CD4-positive, alpha-beta T cell treated with Interleukin-6 for 4 hours (primary cell): ENCODE measurements around the gene MAP4K2.

Experiments used
- DNase-seq: peaks from one replicate; pipeline ENCODE4 v3.0.0-alpha.2; 2020; ENCODE audit warnings: mixed read lengths

Gene MAP4K2

DNA sequence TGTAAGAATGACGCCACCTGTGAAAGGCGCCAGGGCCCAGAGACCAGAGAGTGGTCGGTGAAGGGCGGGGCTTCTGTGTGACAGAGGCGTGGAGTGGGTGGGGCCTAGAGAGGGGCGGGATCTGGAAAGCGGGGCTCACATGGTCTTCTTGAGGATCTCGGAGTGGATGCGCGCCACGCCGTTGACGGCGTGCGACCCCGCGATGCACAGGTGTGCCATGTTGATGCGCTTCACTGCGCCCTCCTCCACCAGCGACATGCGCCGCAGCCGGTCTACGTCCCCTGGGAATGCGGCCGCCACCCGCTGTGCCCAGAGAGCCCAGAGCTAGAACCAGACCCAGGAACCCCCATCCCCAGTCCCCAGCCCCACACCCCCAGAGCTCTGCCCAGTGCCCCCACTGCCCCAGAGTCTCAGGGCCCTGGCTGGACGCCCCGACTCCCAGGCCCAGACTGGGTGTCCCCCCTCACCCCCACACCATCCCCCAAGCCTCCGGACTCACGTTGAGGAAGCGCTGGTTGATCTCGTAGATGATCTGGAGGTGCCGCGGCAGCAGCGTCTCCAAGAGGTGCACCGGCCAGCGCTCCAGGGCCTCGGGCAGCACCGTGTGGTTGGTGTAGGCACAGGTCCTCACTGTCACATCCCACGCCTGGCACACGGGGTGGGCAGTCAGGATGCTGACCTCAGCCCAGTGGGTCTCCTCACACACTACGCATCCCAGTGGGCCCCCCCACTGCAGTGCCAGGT lies 49.5 kb downstream of the MAP4K2 start:
- DNase-seq, result no peak

DNA sequence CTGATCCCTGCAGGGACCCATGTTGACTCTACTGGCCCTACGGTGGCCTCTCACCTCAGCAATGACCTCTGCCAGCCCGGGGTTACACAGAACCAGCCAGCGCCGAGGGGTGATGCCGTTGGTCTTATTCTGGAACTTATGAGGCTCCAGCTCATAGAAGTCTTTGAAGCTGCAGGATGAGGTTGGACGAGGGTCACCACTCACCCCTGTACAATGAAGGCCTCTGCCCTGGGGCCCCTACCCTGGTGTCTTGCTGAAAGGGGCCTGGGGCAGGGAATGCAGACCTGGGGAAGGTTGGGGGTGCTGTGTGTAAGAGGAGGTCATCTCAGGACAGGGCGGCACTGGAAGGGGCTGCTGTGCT lies 50.0 kb downstream of the MAP4K2 start:
- DNase-seq, result no peak

DNA sequence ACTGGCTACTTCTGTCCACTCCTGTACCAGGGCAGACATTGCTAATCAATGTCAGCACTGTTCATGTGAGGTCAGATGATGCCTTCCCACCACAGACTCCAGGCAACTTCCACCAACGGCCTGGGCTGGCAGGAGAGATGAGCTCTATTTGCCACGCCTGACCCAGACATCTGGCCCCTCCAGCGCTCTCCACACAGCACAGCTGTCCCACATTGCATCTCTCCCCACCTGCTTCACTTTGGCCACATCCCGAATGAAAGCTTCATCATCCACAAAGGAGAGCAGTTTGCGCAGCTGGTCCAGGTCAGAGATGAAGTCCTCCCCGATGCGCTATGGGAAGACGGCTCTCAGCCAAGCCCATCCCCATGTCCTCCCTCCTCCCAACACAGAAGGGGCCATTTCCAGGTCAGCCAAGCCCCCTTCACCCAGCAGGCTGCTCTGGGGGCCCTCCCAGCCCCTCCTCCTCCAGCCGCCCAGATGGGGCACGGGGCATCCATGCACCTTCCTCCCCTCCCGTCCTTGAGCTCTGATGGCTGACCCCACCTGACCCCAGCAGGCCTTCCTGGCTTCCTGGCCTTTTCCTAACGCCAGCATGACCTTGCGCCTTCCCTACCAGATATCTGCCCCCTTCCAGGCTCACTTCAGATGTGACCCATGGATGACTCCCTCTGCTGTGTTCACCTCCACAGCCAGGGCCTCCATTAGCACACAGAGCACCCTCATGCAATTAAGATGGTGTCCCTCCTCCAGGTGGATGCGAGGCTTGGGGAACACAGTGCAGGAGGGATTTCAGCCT lies 50.6 kb downstream of the MAP4K2 start:
- DNase-seq, result no peak

DNA sequence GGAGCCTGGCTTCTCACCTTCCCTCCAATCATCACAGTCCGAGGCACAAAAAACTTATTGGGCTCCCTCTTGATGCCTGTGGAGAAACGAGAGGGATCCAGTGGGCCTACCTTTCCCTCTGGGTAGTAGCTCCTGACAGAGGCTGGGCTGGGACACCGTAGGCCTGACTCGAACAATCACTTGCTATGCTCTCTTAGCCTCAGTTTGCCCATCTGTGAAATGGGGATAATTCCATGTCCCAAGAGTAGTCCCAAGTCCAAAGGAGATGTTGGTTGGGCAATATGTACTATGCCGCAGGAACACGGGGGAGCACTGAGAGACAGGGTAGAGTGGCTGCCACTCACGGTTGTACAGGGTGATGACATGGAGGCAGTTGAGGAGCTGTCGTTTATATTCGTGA lies 51.4 kb downstream of the MAP4K2 start:
- DNase-seq, result no peak

DNA sequence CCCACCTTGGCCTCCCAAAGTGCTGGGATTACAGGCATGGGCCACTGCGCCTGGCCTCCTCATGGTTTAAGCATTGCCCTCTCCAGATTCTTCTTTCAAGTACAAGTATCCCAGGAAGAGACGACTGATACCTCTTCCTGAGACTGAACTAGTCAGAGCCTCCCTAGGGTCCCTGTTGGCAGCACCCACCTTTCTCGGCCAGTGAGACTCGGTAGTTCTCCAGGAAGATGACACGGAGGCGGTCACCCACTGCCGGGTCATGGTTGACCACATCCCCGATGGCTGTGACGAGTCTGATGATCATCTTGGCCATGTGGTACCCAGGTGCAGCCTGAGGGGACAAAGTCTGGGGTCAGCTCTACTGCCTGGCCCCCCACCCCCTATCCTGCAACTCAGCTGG lies 51.9 kb downstream of the MAP4K2 start:
- DNase-seq, result no peak

- no peak for DNase-seq
Observed at GRCh38 chr11:64750361-64751054, 52.5 kb downstream of the MAP4K2 start.

- no peak for DNase-seq
Observed at GRCh38 chr11:64747961-64748665, 54.9 kb downstream of the MAP4K2 start.

DNA sequence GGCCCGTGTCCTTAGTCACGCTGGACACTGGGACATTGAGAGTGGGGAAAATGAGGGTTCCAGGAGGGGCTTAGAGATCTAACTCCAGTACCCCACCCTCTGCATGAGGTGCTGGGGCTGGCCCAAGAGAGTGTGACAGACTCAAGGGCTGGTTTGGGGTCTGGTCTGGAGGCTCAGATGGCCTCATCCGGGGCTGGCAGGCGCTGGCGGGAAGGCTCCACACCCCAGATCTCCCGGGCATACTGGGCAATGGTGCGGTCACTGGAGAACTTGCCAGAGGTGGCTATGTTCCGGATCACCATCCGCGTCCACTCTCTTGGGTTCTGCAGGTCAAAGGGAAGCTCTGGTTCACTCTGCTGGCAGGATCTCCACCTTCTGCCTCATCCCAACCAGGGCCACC lies 56.5 kb downstream of the MAP4K2 start:
- no peak for DNase-seq

GRCh38 chr11:64745521-64746328 lies 57.3 kb downstream of the MAP4K2 start:
- peak; percentile 86 for DNase-seq

- DNase-seq, result peak; percentile 96
Observed at GRCh38 chr11:64745189-64745520, 57.9 kb downstream of the MAP4K2 start.

DNA sequence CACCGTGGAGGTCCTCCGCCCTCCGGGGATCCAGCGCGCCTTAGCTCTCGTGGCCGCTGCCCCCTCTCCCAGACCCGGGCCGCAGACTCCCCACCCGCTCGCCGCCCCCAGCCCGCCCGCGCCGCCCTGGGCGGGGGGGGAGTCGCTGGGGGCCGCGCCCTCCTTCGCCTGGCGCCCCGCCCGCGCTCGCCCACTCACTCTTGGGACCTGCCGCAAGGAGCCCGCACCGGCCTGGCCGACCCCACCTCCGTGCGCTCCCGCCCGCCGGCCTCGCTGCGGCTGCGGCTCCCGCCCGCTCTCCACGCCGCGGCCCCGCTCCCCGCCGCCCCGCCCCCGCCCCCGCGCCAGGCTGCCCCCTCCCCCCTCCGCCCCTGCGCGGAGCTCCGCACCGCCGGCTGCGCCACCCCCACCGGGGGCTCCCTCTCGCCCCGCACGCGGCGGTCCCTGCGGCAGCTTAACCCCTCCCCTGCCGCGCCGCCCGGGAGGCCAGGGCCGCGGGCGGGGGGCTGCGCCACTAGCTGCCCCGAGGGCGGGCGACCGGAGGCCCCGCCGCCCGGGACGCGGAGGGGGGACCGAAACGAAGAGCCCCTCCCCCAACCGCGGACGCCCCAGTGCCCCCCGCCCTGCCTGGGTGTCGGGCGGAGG lies 58.3 kb downstream of the MAP4K2 start:
- peak; percentile 66 for DNase-seq

DNA sequence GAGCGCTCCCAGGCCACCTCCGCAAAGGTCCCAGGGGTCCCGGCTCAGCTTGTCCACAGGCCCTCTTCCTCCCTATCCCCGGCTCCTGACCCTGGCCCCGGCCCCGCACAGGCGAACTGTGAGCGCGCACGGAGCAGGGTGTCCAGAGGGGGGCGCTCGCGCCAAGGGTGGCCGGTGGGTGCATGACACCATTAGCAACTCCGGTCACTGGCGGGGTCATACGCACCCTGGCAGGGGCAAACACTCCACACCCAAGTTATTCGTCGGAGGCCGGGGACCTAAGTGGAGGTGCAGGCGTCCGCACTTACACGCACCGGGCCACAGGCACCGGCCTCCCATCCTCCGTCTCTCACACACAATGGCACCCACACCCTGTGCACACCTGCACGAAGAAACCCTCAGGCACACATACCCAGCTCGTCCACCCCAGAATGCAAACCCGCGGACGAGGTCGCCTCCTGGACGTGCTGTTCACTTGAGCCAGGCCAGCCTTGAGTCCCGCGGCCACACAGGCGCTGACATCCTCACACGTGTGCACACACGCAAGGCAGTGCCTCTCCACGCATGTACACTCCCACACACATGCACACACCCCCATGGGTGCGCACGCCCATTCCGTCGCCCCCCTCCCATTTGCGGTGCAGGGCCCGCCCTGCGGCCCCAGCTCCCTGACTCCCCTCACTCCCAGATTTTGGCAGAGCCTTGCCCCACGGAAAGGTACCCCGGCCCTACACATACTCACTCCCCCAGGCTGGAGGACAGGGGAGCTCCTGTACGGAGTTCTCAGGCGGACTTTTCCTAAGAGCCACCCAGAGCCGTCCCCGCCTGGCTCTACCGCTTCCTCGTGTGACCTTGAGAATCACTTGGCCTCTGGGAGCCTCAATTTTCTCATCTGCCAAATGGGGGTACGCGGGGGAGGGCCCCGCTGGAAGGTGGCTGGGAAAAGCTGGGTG lies 59.1 kb downstream of the MAP4K2 start, which contains the start of gene RASGRP2:
Gene RASGRP2, minus strand, starts transcription at position 552 of the 953 bp plus-strand sequence. CDS start 1,276 bp downstream, outside the sequence.
- DNase-seq, result peak; percentile 91

DNA sequence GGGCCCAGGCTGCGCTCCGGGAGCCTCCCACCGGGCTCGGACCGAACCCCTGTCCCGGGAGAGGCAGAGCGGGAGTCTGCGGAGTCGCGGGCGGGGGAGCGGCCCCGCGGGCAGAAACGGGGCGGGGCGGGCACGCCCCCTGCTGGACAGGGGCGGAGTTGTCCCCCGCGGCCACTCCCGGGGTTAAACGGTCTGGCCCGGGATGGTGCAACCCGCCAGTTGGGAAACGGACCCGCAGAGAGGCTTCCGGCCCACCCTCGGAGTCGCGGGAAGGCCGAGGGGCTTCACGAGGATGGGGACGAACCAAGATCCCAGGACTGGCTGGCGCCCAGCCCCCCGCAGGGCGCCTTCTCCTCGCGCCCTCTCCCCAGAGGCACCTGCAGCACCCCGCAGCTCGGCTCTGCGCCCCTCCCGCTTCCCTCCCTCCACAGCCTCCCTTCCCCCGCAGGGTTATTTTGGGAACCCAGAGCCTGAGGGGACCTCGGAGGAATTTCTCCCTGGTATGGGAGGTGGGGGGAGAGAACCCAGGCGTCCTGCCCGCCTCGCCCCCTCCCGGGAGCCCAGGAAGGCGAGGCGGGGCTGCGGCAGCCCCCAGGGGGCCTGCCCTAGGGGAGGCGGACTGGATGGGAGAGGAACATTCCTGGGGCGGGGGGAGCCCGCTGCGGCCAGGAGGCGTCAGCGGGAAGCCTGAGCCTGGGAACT lies 60.0 kb downstream of the MAP4K2 start:
- peak; percentile 78 for DNase-seq

GRCh38 chr11:64742087-64742888 lies 60.7 kb downstream of the MAP4K2 start:
- DNase-seq, result peak; percentile 44

- no peak for DNase-seq
Observed at GRCh38 chr11:64741375-64742086, 61.5 kb downstream of the MAP4K2 start.

DNA sequence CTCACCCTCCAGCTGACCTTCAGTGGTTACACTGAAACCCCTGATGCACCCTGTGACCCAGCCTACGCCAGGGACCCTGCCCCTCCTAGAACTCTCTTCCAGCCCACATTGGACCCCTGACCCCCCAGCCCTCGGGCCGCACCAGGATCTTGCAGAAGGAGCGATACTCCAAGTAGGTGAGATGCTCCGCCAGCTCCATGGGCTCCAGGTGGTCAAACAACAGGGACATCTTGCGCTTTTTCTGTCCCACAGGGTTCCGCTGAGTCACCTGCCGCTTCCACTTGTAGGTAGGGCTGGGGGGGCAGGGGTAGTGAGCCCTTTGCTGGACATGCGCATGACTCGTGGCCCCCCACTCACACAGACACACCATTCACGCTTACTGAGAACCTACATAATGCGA lies 63.1 kb downstream of the MAP4K2 start:
- no peak for DNase-seq

DNA sequence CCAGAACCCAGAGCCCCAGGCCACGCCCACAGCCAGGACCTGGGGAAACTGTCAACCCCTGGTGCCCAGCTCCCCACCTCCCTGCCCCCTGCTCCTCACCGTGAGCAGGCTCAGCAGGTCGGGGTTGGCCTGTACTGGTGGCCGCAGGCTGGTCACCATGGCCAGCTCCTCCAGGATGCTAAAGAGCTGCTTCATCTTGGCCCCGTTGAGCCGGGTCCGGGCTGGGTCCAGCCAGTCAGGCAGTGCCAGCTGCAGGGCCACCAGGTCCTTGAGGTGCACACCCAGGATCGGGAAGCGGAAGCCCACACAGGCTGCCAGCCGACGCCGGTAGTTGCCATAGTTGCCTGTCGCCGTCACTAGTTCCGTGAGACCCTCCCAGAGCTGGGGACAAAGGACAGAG lies 66.4 kb downstream of the MAP4K2 start:
- DNase-seq, result no peak

DNA sequence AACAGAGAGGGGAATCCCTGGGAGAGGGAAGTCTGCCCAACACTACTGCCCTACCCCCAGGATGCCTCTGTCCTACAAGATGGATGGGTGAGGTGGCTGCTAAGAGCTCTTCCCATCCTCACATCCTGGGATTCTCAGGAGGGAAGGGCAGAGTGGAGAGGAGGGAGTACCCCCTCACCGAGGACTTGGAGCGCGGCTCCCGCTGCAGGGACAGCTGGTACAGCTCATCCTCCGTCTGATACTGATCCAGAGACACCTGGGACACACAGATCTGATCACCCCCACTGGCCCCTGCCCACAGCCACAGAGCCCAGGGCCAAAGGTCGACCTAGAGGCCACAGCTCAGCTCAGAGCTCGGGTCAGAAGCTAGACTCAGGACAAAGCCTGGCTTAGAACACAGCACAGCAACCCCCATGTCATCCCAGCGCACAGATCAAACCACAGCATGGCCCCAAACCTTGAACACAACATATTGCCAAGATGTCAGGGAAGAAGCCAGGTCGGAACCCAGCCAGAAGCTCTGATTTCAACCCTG lies 67.2 kb downstream of the MAP4K2 start:
- DNase-seq, result no peak
